ENCODE results near the gene IRAK1. TPM values are rescaled to one million over a fixed set of nuclear protein-coding genes. Genes with fewer than 3 reads are reported as not detected.

Gene IRAK1
- total RNA-seq, 1 experiment from 2014 or later: 432 TPM

- H3K4me3 ChIP-seq (ENCODE audit: low read depth in 2 of 2, low read length in 2 of 2): peak overlapping the region; percentile 90 to 98; a peak in 3 of 4 replicates
- POLR2A ChIA-PET: no interaction called here
- TF ChIP-seq SIN3A (IDR thresholded peaks at IDR 0.05; ENCODE audit: borderline replicate concordance, insufficient read depth, low read depth, low read length) (no peak), TCF7L2 (IDR thresholded peaks at IDR 0.05; ENCODE audit: low read depth, low read length) (no peak), POLR2AphosphoS5 (IDR thresholded peaks at IDR 0.05; ENCODE audit: low read depth, low read length) (no peak), CTCF (IDR thresholded peaks at IDR 0.05) (no peak)
- TF ChIP-seq, protein P1, sequence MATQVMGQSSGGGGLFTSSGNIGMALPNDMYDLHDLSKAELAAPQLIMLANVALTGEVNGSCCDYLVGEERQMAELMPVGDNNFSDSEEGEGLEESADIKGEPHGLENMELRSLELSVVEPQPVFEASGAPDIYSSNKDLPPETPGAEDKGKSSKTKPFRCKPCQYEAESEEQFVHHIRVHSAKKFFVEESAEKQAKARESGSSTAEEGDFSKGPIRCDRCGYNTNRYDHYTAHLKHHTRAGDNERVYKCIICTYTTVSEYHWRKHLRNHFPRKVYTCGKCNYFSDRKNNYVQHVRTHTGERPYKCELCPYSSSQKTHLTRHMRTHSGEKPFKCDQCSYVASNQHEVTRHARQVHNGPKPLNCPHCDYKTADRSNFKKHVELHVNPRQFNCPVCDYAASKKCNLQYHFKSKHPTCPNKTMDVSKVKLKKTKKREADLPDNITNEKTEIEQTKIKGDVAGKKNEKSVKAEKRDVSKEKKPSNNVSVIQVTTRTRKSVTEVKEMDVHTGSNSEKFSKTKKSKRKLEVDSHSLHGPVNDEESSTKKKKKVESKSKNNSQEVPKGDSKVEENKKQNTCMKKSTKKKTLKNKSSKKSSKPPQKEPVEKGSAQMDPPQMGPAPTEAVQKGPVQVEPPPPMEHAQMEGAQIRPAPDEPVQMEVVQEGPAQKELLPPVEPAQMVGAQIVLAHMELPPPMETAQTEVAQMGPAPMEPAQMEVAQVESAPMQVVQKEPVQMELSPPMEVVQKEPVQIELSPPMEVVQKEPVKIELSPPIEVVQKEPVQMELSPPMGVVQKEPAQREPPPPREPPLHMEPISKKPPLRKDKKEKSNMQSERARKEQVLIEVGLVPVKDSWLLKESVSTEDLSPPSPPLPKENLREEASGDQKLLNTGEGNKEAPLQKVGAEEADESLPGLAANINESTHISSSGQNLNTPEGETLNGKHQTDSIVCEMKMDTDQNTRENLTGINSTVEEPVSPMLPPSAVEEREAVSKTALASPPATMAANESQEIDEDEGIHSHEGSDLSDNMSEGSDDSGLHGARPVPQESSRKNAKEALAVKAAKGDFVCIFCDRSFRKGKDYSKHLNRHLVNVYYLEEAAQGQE (IDR thresholded peaks at IDR 0.05; ENCODE audit: insufficient read depth in 1 of 2, low read depth in 2 of 2, low read length in 1 of 2): no peak
- BruUV-seq (replicated peaks): no TSS peak
- no peaks in the 10 kb centered on the region; the same call in 1 of the 2 replicates for H3K36me3 ChIP-seq (ENCODE audit: control insufficient read depth, insufficient read depth, low read length)
- no peak for DNase-seq (ENCODE audit: low read depth, low spot score)
- no peak for ATAC-seq
- H3K27ac ChIP-seq (ENCODE audit: low read length): peak overlapping the region; percentile 100
- no peaks in the 10 kb centered on the region for H3K27me3 ChIP-seq (ENCODE audit: control insufficient read depth, insufficient read depth, low read length)
- H3K9me3 ChIP-seq (ENCODE audit: control insufficient read depth, insufficient read depth, low read depth, low read length): no peaks in the 10 kb centered on the region
- in situ Hi-C loops (cut with HindIII; ENCODE audit: low pct_unique_long_range_greater_than_20kb, low sequenced_read_pairs) (no loop called here), intact Hi-C loops (cut with micrococcal nuclease; ENCODE audit: unreplicated experiment) (no loop called here)
- CTCF ChIA-PET: interaction anchor here (0.6 kb wide), 1 partner anchor 26 kb away, joined by 3 read pairs; no protein-coding TSS in a partner anchor
- H3K4me1 ChIP-seq (ENCODE audit: control insufficient read depth, insufficient read depth, low read length): peaks cover 12% of the 10 kb centered on the region
Observed at GRCh38 chrX:153974003-153974725, 45.5 kb downstream of the IRAK1 start.

DNA sequence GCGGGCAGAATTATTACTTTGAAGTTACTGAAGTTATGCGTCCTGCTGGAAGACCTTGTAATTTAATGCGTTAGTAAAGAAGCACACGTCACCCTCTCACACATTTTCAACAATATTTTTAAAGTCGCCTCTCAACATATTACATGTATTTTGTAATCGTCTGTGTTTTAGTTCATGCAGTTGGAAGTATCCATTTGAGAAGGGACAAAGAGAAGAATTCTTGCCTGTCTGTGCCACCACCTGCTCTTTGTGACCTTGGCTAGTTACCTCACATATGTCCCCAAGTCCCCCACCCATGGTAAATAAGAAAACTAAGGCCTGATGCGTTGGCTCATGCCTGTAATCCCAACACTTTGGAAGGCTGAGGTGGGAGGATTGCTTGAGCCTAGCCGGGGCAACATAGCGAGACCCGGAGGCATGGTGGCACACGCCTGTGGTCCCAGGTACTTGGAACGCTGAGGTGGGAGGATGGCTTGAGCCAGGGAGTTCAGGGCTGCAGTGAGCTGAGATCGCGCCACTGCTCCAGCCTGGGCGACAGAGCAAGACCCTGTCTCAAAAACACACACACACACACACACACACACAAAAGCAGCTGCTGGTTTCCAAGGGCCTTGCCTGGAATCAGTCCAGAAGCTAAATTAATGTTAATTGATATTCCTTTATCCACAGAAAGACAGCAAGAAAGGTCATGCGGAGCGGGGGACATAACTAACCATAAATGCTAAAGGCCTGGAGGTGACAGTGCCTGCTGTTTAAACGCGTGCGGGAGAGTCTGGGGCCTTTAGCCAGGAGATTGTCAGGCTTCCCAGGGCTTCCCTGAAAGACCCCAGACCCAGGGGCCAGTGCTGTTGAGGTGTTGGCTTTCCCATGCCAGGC, 46.3 kb downstream of the IRAK1 start:
- Histone ChIP-seq H3K4me3 (ENCODE audit: low read depth in 2 of 2, low read length in 2 of 2) (peak overlapping the region; percentile 90 to 98), H3K27ac (ENCODE audit: low read length) (peak overlapping the region; percentile 100), H3K9me3 (ENCODE audit: control insufficient read depth, insufficient read depth, low read depth, low read length) (no peaks in the 10 kb centered on the region), H3K36me3 (ENCODE audit: control insufficient read depth, insufficient read depth, low read length) (no peaks in the 10 kb centered on the region; the same call in 1 of the 2 replicates), H3K4me1 (ENCODE audit: control insufficient read depth, insufficient read depth, low read length) (peaks cover 18% of the 10 kb centered on the region), H3K27me3 (ENCODE audit: control insufficient read depth, insufficient read depth, low read length) (no peaks in the 10 kb centered on the region)
- in situ Hi-C loops (cut with HindIII; ENCODE audit: low pct_unique_long_range_greater_than_20kb, low sequenced_read_pairs) (no loop called here), intact Hi-C loops (cut with micrococcal nuclease; ENCODE audit: unreplicated experiment) (no loop called here)
- POLR2A ChIA-PET: no interaction called here
- TSS peak; percentile 89 for BruUV-seq (replicated peaks)
- ATAC-seq: no peak
- CTCF ChIA-PET: interaction anchor here (0.6 kb wide), 1 partner anchor 27 kb away, joined by 3 read pairs; no protein-coding TSS in a partner anchor
- no peak for DNase-seq (ENCODE audit: low read depth, low spot score)
- no peak for TF ChIP-seq POLR2AphosphoS5 (IDR thresholded peaks at IDR 0.05; ENCODE audit: low read depth, low read length)
- TF ChIP-seq TCF7L2 (IDR thresholded peaks at IDR 0.05; ENCODE audit: low read depth, low read length): no peak
- TF ChIP-seq, protein P1 (IDR thresholded peaks at IDR 0.05; ENCODE audit: insufficient read depth in 1 of 2, low read depth in 2 of 2, low read length in 1 of 2): no peak
- no peak for TF ChIP-seq CTCF (IDR thresholded peaks at IDR 0.05)
- TF ChIP-seq SIN3A (IDR thresholded peaks at IDR 0.05; ENCODE audit: borderline replicate concordance, insufficient read depth, low read depth, low read length): no peak

All from Panc1 (cell line).